Vagina (tissue), 2 donors: ENCODE data around the gene SNPH. TPM values are rescaled to one million over a fixed set of nuclear protein-coding genes. Genes with fewer than 3 reads are reported as not detected.

ENCODE experiments used
- DNase-seq, 2 donors: peaks; one replicate each; pipeline ENCODE4 v3.0.0-alpha.2; 2017; ENCODE audit errors: extremely low spot score in 2 of 2
- H3K27ac ChIP-seq: fragments of 200-600 bp; sonication (generic); one replicate; pipeline ENCODE4 v1.5.1; 2019
- H3K27me3 ChIP-seq: fragments of 200-600 bp; sonication (generic); one replicate; pipeline ENCODE4 v1.5.1; 2019
- H3K36me3 ChIP-seq, 2 donors: fragments of 200-600 bp; sonication (generic); one replicate each; pipeline ENCODE4 v1.5.1; 2017 to 2019
- H3K4me1 ChIP-seq: fragments of 200-600 bp; sonication (generic); one replicate; pipeline ENCODE4 v1.5.1; 2019
- H3K4me3 ChIP-seq, 2 donors: fragments of 200-600 bp; sonication (generic); 1 replicate in 1 of 2; 2 replicates in 1 of 2; pipeline ENCODE4 v1.5.1; 2016 to 2019
- H3K9me3 ChIP-seq: fragments of 200-600 bp; sonication (generic); one replicate; pipeline ENCODE4 v1.5.1; 2019
- POLR2A ChIP-seq, 2 donors: fragments of 450-650 bp; IDR thresholded peaks; one replicate each; pipeline ENCODE4 v1.6.1; 2017; ENCODE audit warnings: antibody characterized with exemption in 2 of 2, mild to moderate bottlenecking in 2 of 2, moderate library complexity in 2 of 2
- POLR2AphosphoS5 ChIP-seq, 2 donors: sonication (generic); formaldehyde crosslinking; IDR thresholded peaks; one replicate each; pipeline ENCODE4 v1.9.0; 2017; ENCODE audit warnings: antibody characterized with exemption in 2 of 2, mild to moderate bottlenecking in 2 of 2, low read depth in 1 of 2; ENCODE audit not compliant: insufficient read depth in 1 of 2
- intact Hi-C: fragments of 100-400 bp; cut with DNase I; formaldehyde crosslinking; loops from one replicate; pipeline ENCODE4 v1.15.1; 2023
- total RNA-seq: library from RNA; depleted of rRNA; stranded (reverse); fragments of >200 nt; gene quantifications from one replicate; pipeline ENCODE4 v1.2.3, GENCODE V29; 2016
- TF ChIP-seq, protein P1 (sequence below), 3 experiments: fragments of 450-650 bp in 2 of 3; fragments of 200-600 bp in 1 of 3; sonication (generic) in 1 of 3; IDR thresholded peaks; one replicate each; pipeline ENCODE4 v1.5.1; 2017 to 2019; ENCODE audit warnings: antibody characterized with exemption in 3 of 3, mild to moderate bottlenecking in 2 of 3, moderate library complexity in 2 of 3

Gene SNPH
- total RNA-seq, 1 donor from 2014 or later, result 6.4 TPM

DNA sequence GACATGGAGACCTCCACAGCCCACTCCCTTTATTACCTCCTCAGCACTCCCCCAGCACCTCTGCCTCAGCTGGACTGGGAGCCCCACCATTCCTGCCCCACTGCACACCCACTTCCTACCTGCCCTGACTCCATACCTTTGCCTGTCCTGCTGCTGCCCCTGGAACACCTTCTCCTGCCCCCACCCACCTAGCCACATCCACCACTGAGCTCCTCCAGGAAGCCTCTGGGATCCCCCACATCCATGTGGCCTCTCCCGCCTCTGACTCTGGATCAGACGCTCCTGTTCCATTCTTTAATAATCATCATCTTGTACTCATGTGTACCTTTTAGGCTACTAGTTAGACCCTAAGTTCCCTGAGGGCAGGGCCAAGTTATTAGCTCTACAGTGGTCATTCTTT, 65.0 kb downstream of the SNPH start:
- H3K27me3 ChIP-seq, result no peaks in the 10 kb centered on the region
- intact Hi-C loops, result no loop called here
- no peaks in the 10 kb centered on the region for H3K36me3 ChIP-seq
- no peak for TF ChIP-seq POLR2A (IDR thresholded peaks at IDR 0.05)
- TF ChIP-seq, protein P1, sequence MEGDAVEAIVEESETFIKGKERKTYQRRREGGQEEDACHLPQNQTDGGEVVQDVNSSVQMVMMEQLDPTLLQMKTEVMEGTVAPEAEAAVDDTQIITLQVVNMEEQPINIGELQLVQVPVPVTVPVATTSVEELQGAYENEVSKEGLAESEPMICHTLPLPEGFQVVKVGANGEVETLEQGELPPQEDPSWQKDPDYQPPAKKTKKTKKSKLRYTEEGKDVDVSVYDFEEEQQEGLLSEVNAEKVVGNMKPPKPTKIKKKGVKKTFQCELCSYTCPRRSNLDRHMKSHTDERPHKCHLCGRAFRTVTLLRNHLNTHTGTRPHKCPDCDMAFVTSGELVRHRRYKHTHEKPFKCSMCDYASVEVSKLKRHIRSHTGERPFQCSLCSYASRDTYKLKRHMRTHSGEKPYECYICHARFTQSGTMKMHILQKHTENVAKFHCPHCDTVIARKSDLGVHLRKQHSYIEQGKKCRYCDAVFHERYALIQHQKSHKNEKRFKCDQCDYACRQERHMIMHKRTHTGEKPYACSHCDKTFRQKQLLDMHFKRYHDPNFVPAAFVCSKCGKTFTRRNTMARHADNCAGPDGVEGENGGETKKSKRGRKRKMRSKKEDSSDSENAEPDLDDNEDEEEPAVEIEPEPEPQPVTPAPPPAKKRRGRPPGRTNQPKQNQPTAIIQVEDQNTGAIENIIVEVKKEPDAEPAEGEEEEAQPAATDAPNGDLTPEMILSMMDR (IDR thresholded peaks at IDR 0.05), result no peak
- TF ChIP-seq POLR2AphosphoS5 (IDR thresholded peaks at IDR 0.05; ENCODE audit: insufficient read depth in 1 of 2, low read depth in 1 of 2), result no peak
- peaks cover 50% of the 10 kb centered on the region for H3K4me1 ChIP-seq
- no peak overlapping the region for H3K4me3 ChIP-seq
- peak; percentile 55 to 86 for DNase-seq
- peak overlapping the region; percentile 100 for H3K27ac ChIP-seq
- H3K9me3 ChIP-seq, result no peaks in the 10 kb centered on the region

DNA sequence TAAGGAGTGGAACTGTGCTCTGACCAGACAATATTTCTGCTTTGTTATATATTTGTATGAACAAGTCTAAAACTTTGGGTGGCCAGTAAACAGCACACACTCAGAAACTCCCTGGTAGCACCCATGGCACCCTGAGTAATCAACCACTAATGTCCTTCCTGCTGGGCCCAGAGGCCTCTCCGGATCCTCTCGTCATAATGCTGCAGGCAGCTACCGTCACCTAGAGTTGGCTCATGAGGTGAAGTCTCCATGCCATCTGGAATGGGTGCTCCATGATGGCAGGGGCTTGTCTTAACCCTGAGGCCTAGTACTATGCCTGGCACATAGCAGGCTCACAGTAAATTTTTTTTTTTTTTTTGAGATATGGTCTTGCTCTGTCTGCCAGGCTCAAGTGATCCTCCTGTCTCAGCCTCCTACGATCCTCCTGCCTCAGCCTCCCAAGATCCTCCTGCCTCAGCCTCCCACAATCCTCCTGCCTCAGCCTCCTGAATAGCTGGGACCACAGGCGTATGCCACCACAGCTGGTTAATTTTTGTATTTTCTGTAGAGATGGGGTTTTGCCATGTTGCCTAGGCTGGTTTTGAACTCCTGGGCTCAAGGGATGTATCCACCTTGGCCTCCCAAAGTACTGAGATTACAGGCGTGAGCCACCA, 65.8 kb downstream of the SNPH start:
- peaks cover 50% of the 10 kb centered on the region for H3K4me1 ChIP-seq
- H3K36me3 ChIP-seq, result no peaks in the 10 kb centered on the region
- TF ChIP-seq, protein P1 (IDR thresholded peaks at IDR 0.05), result no peak
- TF ChIP-seq POLR2AphosphoS5 (IDR thresholded peaks at IDR 0.05; ENCODE audit: insufficient read depth in 1 of 2, low read depth in 1 of 2), result no peak
- no peak for TF ChIP-seq POLR2A (IDR thresholded peaks at IDR 0.05)
- no peaks in the 10 kb centered on the region for H3K9me3 ChIP-seq
- no peaks in the 10 kb centered on the region for H3K27me3 ChIP-seq
- DNase-seq, result peak; percentile 64 to 78
- H3K27ac ChIP-seq, result peak overlapping the region; percentile 100
- intact Hi-C loops, result no loop called here
- H3K4me3 ChIP-seq, result no peak overlapping the region

DNA sequence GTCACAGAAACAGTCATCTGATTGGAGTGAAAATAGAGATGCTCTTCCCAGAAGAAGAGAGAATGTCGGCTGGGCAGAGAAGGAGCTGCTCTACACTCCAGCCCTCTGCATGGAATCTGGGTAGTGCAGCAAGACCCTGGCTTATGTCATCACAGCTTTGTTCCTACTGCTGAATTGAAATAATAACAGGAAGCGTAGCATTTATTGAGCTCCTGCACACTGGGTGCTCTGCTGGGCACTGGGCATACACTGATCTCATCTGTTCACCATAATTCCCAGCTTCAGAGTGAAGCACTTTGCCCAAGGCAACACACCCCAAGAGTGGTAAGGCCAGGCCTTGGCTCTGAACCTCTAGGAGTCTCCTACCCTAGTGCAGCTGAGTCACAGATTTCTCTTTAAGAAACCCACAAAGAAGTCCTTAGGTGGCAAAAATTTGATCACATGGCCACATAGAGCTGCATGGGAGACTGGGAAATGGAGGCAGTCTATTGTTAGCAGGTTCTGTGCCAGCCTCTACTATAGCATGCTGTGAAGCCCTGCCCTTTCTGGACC, 66.7 kb downstream of the SNPH start:
- intact Hi-C loops, result no loop called here
- H3K9me3 ChIP-seq, result no peaks in the 10 kb centered on the region
- no peaks in the 10 kb centered on the region for H3K36me3 ChIP-seq
- H3K4me1 ChIP-seq, result peaks cover 50% of the 10 kb centered on the region
- no peak overlapping the region for H3K4me3 ChIP-seq
- TF ChIP-seq, protein P1 (IDR thresholded peaks at IDR 0.05), result no peak
- TF ChIP-seq POLR2AphosphoS5 (IDR thresholded peaks at IDR 0.05; ENCODE audit: insufficient read depth in 1 of 2, low read depth in 1 of 2) (no peak), POLR2A (IDR thresholded peaks at IDR 0.05) (no peak)
- H3K27me3 ChIP-seq, result no peaks in the 10 kb centered on the region
- DNase-seq, result peak; percentile 22 to 42
- no peak overlapping the region for H3K27ac ChIP-seq

DNA sequence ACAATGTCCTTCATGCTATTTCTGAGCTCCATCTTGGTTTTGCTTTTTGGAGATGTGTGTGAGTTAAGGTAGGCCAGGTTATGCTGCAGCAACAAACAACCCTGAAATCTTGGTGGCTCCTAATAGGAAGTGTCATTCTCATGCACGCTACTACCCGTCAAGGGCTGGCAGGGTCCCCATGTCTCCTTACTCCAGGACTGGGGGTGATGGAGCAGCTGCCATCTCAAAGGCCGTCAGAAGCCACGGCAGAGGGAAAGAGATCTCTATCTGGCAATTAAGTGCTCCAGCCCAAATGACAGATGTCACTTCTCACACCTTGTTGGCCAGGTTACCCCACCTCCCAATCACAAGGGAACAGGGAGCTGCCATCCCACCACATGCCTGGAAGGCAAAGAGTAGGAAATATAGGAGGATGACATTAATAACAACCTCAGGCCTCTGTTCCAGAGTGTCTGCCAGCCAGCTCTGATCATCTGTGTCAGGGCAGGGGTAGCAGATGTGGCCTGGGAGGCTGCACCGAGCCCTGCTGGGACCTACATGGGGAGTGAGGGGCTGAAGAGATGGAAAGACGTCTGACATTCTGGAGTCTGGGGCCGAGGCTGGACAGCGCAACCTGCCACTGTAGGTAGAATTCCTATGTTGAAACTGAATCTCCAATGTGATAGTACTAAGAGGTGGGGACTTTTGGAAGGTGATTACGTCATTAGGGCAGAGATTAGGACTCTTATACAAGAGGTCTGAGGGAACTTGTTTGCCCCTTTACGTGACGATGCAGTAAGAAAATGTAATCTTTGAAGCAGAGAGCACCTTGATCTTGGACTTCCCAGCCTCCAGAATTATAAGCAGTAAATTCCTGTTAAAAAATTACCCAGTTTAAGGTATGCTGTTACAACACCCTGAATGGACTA, 67.6 kb downstream of the SNPH start:
- H3K36me3 ChIP-seq, result no peaks in the 10 kb centered on the region
- peak; percentile 74 to 78 for DNase-seq
- no peak overlapping the region for H3K27ac ChIP-seq
- TF ChIP-seq, protein P1 (IDR thresholded peaks at IDR 0.05), result no peak
- no peak for TF ChIP-seq POLR2AphosphoS5 (IDR thresholded peaks at IDR 0.05; ENCODE audit: insufficient read depth in 1 of 2, low read depth in 1 of 2)
- TF ChIP-seq POLR2A (IDR thresholded peaks at IDR 0.05), result no peak
- no peaks in the 10 kb centered on the region for H3K27me3 ChIP-seq
- peaks cover 44% of the 10 kb centered on the region for H3K4me1 ChIP-seq
- no peak overlapping the region for H3K4me3 ChIP-seq
- intact Hi-C loops, result no loop called here
- H3K9me3 ChIP-seq, result no peaks in the 10 kb centered on the region
